AG04450 (cell line): ENCODE results near the gene ARHGAP23. TPM values are rescaled to one million over a fixed set of nuclear protein-coding genes. Genes with fewer than 3 reads are reported as not detected.

Experiments
- CTCF ChIA-PET: fragments of 300-600, 350-600 bp; formaldehyde crosslinking; extraction: SDS; loops from one replicate; lab custom pipeline; 2022; ENCODE audit warnings: antibody characterized with exemption, inconsistent platforms; lab: Charles Lee
- POLR2A ChIA-PET: fragments of 350-600 bp; formaldehyde crosslinking; extraction: SDS; loops from one replicate; lab custom pipeline; 2021; ENCODE audit warnings: antibody characterized with exemption, inconsistent platforms; lab: Yijun Ruan, JAX
- DNase-seq: peaks from one replicate; pipeline ENCODE4 v3.0.0-alpha.2; 2011; ENCODE audit warnings: low read depth, low spot score
- H3K27ac ChIP-seq: one replicate; pipeline ENCODE4 v1.5.1; 2012; ENCODE audit warnings: low read depth, low read length, control low read depth
- H3K27me3 ChIP-seq: one replicate; pipeline ENCODE4 v1.6.0; 2012; ENCODE audit warnings: low read length; ENCODE audit not compliant: control insufficient read depth, insufficient read depth
- H3K4me3 ChIP-seq: 2 replicates; pipeline ENCODE4 v1.5.1; 2011; ENCODE audit warnings: mild to moderate bottlenecking, low read depth, low read length, control low read depth
- H3K9me3 ChIP-seq: 2 replicates; pipeline ENCODE4 v1.5.1; 2012; ENCODE audit warnings: low read length; ENCODE audit not compliant: control insufficient read depth, insufficient read depth
- polyA plus RNA-seq: library from polyadenylated mRNA; depleted of rRNA; stranded (reverse); fragments of >200 nt; gene quantifications from 2 replicates; pipeline ENCODE4 v1.2.3, GENCODE V29; 2011
- TF ChIP-seq, protein P1 (sequence below): IDR thresholded peaks from 2 replicates; pipeline ENCODE4 v1.5.1; 2011; ENCODE audit warnings: low read depth, low read length, control low read depth, inconsistent platforms

Gene ARHGAP23
- polyA plus RNA-seq, 1 experiment, result 14.1 TPM

GRCh38 chr17:38449364-38449763, 21.1 kb downstream of the ARHGAP23 start:
- CTCF ChIA-PET, result interaction anchor here (1.0 kb wide), 1 partner anchor 27 kb away, joined by 3 read pairs; no protein-coding TSS in a partner anchor
- POLR2A ChIA-PET, result interaction anchor here (3.7 kb wide), 1 partner anchor 16 kb away, joined by 41 read pairs; no protein-coding TSS in a partner anchor
- peak overlapping the region; percentile 99 for H3K27ac ChIP-seq

GRCh38 chr17:38450557-38451029, 22.3 kb downstream of the ARHGAP23 start:
- TF ChIP-seq, protein P1, sequence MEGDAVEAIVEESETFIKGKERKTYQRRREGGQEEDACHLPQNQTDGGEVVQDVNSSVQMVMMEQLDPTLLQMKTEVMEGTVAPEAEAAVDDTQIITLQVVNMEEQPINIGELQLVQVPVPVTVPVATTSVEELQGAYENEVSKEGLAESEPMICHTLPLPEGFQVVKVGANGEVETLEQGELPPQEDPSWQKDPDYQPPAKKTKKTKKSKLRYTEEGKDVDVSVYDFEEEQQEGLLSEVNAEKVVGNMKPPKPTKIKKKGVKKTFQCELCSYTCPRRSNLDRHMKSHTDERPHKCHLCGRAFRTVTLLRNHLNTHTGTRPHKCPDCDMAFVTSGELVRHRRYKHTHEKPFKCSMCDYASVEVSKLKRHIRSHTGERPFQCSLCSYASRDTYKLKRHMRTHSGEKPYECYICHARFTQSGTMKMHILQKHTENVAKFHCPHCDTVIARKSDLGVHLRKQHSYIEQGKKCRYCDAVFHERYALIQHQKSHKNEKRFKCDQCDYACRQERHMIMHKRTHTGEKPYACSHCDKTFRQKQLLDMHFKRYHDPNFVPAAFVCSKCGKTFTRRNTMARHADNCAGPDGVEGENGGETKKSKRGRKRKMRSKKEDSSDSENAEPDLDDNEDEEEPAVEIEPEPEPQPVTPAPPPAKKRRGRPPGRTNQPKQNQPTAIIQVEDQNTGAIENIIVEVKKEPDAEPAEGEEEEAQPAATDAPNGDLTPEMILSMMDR, result no peak
- Histone ChIP-seq H3K4me3 (peak overlapping the region; percentile 25), H3K9me3 (no peaks in the 10 kb centered on the region), H3K27me3 (no peaks in the 10 kb centered on the region), H3K27ac (peak overlapping the region; percentile 99)
- DNase-seq, result no peak
- POLR2A ChIA-PET, result interaction anchor here (1.5 to 3.7 kb wide), 4 partner anchors 11 to 24 kb away, joined by 5 to 41 read pairs (median 12); no protein-coding TSS in a partner anchor
- CTCF ChIA-PET, result interaction anchor here (1.4 kb wide), 1 partner anchor 24 kb away, joined by 3 read pairs; no protein-coding TSS in a partner anchor

More at GRCh38 chr17:38449364-38449763, 21.1 kb downstream of the ARHGAP23 start:
- DNase-seq, result no peak
- Histone ChIP-seq H3K27me3 (no peaks in the 10 kb centered on the region), H3K4me3 (no peak overlapping the region), H3K9me3 (no peaks in the 10 kb centered on the region)
- TF ChIP-seq, protein P1, result no peak

- POLR2A ChIA-PET, result interaction anchor here (0.6 to 3.7 kb wide), 8 partner anchors 10 to 59 kb away, joined by 3 to 41 read pairs (median 5); no protein-coding TSS in a partner anchor
Measured at GRCh38 chr17:38451030-38451839, 23.0 kb downstream of the ARHGAP23 start.

GRCh38 chr17:38451840-38452529, 23.7 kb downstream of the ARHGAP23 start:
- DNase-seq, result peak; percentile 79
- CTCF ChIA-PET, result interaction anchor here (1.6 kb wide), 1 partner anchor 28 kb away, joined by 5 read pairs; no protein-coding TSS in a partner anchor
- Histone ChIP-seq H3K27ac (peak overlapping the region; percentile 99), H3K4me3 (peak overlapping the region; percentile 59), H3K27me3 (no peaks in the 10 kb centered on the region), H3K9me3 (no peaks in the 10 kb centered on the region)
- TF ChIP-seq, protein P1, result no peak
- POLR2A ChIA-PET, result interaction anchor here (0.6 to 3.7 kb wide), 8 partner anchors 10 to 58 kb away, joined by 3 to 41 read pairs (median 5); no protein-coding TSS in a partner anchor

More at GRCh38 chr17:38451030-38451839, 23.0 kb downstream of the ARHGAP23 start:
- DNase-seq, result no peak
- TF ChIP-seq, protein P1, result no peak
- H3K9me3 ChIP-seq, result no peaks in the 10 kb centered on the region
- H3K27me3 ChIP-seq, result no peaks in the 10 kb centered on the region
- peak overlapping the region; percentile 99 for H3K27ac ChIP-seq
- CTCF ChIA-PET, result interaction anchor here (1.4 to 1.6 kb wide), 2 partner anchors 24 to 28 kb away, joined by 3 to 5 read pairs; no protein-coding TSS in a partner anchor
- H3K4me3 ChIP-seq, result peak overlapping the region; percentile 59
